Measurements from ENCODE around the gene MYLK2. TPM values are rescaled to one million over a fixed set of nuclear protein-coding genes. Genes with fewer than 3 reads are reported as not detected.

The MYLK2 gene
- total RNA-seq, 1 donor from 2014 or later: 1.8 TPM

DNA sequence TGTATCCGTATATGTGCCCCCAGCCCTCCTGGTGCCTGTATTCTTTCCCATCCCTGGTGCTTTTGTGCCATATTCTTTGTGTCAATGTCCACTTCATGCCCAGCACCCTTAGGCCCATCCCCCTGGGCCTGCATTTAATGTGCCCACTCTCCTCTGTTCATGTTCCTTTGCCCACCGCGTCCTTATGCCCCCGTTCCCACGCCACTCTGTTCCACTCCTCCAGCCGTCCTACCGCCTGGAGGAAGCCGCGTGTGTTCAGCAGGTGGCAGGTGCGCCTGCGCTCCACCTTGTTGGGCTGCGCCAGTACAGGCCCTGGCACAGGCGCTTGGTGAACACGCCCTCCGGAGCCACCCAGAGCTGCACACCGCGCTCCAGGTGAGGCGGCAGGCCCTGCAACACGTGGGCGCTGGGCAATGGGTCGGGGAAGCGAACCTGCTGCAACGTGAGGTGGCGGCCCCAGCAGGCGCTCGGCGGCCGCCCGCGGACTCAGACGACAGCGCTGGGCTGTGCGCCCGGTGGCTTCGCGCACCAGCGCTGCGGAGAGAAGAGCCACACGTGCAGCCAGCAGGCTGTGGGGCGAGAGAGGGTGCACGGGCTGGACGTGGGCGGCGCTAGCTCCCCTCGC lies 30.3 kb downstream of the MYLK2 start:
- TF ChIP-seq, protein P1, sequence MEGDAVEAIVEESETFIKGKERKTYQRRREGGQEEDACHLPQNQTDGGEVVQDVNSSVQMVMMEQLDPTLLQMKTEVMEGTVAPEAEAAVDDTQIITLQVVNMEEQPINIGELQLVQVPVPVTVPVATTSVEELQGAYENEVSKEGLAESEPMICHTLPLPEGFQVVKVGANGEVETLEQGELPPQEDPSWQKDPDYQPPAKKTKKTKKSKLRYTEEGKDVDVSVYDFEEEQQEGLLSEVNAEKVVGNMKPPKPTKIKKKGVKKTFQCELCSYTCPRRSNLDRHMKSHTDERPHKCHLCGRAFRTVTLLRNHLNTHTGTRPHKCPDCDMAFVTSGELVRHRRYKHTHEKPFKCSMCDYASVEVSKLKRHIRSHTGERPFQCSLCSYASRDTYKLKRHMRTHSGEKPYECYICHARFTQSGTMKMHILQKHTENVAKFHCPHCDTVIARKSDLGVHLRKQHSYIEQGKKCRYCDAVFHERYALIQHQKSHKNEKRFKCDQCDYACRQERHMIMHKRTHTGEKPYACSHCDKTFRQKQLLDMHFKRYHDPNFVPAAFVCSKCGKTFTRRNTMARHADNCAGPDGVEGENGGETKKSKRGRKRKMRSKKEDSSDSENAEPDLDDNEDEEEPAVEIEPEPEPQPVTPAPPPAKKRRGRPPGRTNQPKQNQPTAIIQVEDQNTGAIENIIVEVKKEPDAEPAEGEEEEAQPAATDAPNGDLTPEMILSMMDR (IDR thresholded peaks at IDR 0.05; ENCODE audit: insufficient read depth, low read length, poor library complexity, severe bottlenecking): no peak
- no peak for DNase-seq (ENCODE audit: low read depth)
- Histone ChIP-seq H3K36me3 (ENCODE audit: control insufficient read depth, insufficient read depth, low read length) (no peaks in the 10 kb centered on the region), H3K4me3 (ENCODE audit: low read depth, low read length) (no peak overlapping the region), H3K27me3 (ENCODE audit: control insufficient read depth, insufficient read depth, low read length) (peaks cover 43% of the 10 kb centered on the region)

DNA sequence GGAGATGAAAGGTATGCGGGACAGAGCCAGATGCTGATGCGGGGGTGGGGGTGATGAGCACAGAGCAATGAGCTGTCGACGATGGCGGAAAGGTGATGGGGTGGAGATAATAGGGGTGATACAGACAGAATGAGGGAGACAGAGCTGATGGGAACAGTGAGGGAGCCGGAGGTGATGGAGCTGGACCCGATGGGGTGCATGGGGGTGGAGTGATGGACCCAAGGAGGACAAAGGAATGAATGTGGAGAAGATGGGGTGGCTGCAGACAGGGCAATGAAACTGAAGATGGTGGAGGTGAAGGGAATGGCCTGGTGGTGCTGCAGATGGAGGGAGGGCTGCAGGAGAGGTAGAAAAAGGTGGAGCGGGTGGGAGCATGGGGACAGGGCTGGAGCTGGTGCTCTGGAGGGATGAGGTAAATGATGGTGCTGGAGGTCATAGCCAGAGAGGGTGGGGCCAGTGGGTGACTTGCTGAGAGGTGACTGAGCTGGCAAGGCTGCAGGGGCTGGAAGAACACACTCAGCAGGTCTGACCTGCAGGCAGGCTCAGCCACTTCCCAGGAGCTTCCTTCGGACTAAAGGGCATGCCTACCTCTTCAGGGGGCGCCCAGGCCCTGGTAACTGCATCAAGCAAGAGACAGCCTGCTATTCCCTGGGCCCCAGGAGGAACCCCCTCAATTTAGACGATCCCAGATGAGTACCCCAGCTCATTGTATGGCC lies 32.2 kb downstream of the MYLK2 start:
- H3K4me3 ChIP-seq (ENCODE audit: low read depth, low read length): no peak overlapping the region
- DNase-seq (ENCODE audit: low read depth): no peak
- peaks cover 52% of the 10 kb centered on the region for H3K27me3 ChIP-seq (ENCODE audit: control insufficient read depth, insufficient read depth, low read length)
- H3K36me3 ChIP-seq (ENCODE audit: control insufficient read depth, insufficient read depth, low read length): no peaks in the 10 kb centered on the region
- TF ChIP-seq, protein P1 (IDR thresholded peaks at IDR 0.05; ENCODE audit: insufficient read depth, low read length, poor library complexity, severe bottlenecking): no peak

- Histone ChIP-seq H3K4me3 (ENCODE audit: low read depth, low read length) (no peak overlapping the region), H3K36me3 (ENCODE audit: control insufficient read depth, insufficient read depth, low read length) (no peaks in the 10 kb centered on the region), H3K27me3 (ENCODE audit: control insufficient read depth, insufficient read depth, low read length) (peaks cover 69% of the 10 kb centered on the region)
- TF ChIP-seq, protein P1 (IDR thresholded peaks at IDR 0.05; ENCODE audit: insufficient read depth, low read length, poor library complexity, severe bottlenecking): no peak
- DNase-seq (ENCODE audit: low read depth): no peak
These were observed 34.3 kb downstream of the MYLK2 start for GRCh38 chr20:31853481-31853880.

GRCh38 chr20:31856516-31856915 lies 37.4 kb downstream of the MYLK2 start:
- Histone ChIP-seq H3K27me3 (ENCODE audit: control insufficient read depth, insufficient read depth, low read length) (peaks cover 64% of the 10 kb centered on the region), H3K36me3 (ENCODE audit: control insufficient read depth, insufficient read depth, low read length) (no peaks in the 10 kb centered on the region), H3K4me3 (ENCODE audit: low read depth, low read length) (no peak overlapping the region)
- DNase-seq (ENCODE audit: low read depth): no peak
- TF ChIP-seq, protein P1 (IDR thresholded peaks at IDR 0.05; ENCODE audit: insufficient read depth, low read length, poor library complexity, severe bottlenecking): no peak

DNA sequence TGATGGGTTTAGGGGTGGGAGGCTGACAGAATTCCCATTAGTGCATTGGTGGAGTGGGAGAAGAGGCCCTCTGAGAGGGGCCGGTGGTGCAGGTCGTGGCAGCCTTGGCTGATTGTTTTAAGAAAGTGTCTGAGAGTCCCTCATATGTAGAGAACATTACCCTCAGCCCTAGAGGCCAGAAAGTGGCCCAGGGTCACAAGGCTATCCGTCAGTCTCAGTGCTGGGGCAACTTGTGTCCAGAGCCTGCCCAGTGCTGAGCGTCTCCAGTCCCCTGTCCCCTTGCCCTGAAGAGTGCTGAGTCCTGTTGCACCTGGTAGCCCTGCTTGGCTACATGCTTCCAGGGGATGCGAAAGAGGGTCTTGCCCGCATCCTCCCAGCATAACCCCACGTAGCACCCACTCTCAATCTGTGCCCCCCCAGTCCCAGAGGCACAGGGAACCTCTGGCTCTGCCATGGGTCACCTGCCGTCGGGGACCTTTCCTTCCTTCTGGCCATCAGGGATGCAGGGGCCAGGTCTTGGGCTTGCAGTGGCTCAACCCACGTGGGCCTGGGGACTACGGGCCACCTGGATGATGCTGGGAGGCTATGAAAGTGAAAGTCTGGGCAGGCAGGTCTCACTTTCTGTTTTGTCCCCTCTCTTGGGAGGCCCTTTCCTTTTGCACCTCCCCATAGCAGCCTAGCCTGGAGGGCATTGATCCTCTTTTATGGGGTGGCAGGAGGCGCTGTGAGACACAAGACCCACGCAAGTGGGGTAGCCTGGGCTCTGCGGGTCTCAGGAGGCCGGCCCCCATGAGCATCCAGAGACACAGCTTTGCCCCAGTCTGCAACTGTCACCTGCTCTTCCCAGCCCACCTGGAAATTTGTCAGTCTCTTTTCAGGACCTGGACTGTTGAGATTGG lies 39.0 kb downstream of the MYLK2 start:
- TF ChIP-seq, protein P1 (IDR thresholded peaks at IDR 0.05; ENCODE audit: insufficient read depth, low read length, poor library complexity, severe bottlenecking): no peak
- DNase-seq (ENCODE audit: low read depth): no peak
- Histone ChIP-seq H3K4me3 (ENCODE audit: low read depth, low read length) (no peak overlapping the region), H3K27me3 (ENCODE audit: control insufficient read depth, insufficient read depth, low read length) (peaks cover 71% of the 10 kb centered on the region), H3K36me3 (ENCODE audit: control insufficient read depth, insufficient read depth, low read length) (no peaks in the 10 kb centered on the region)

All from kidney epithelial cell (primary cell).